Activated CD4-positive, alpha-beta T cell treated with anti-CD3 and anti-CD28 coated beads, Interleukin-2, Interleukin-6, amounts not matched to agents 100 ng/mL and 50 ng/mL, durations not matched to agents 16 hours and 8 hours (primary cell): Measurements from ENCODE around the gene LRRC7.

ENCODE experiments used
- DNase-seq: peaks from one replicate; pipeline ENCODE4 v3.0.0-alpha.2; 2020

LRRC7 gene

GRCh38 chr1:69592341-69592740 is 24.6 kb downstream of the LRRC7 start:
- no peak for DNase-seq

- no peak for DNase-seq
These were observed 27.8 kb downstream of the LRRC7 start for GRCh38 chr1:69595486-69595885.

GRCh38 chr1:69611316-69611715 is 43.6 kb downstream of the LRRC7 start:
- DNase-seq: no peak

- DNase-seq: no peak
These were observed 45.7 kb downstream of the LRRC7 start for GRCh38 chr1:69613414-69613813.

- no peak for DNase-seq
These were observed 71.0 kb downstream of the LRRC7 start for GRCh38 chr1:69638673-69639072.

- no peak for DNase-seq
These were observed 71.4 kb downstream of the LRRC7 start for GRCh38 chr1:69639159-69639558.

GRCh38 chr1:69643266-69643665 is 75.5 kb downstream of the LRRC7 start:
- no peak for DNase-seq

GRCh38 chr1:69645477-69645876 is 77.8 kb downstream of the LRRC7 start:
- no peak for DNase-seq

- no peak for DNase-seq
These were observed 80.8 kb downstream of the LRRC7 start for GRCh38 chr1:69648486-69648885.

GRCh38 chr1:69649383-69649990 is 81.8 kb downstream of the LRRC7 start:
- no peak for DNase-seq

- DNase-seq: no peak
These were observed 83.1 kb downstream of the LRRC7 start for GRCh38 chr1:69650779-69651178.

GRCh38 chr1:69651656-69652055 is 83.9 kb downstream of the LRRC7 start:
- DNase-seq: no peak

- no peak for DNase-seq
These were observed 90.2 kb downstream of the LRRC7 start for GRCh38 chr1:69657971-69658370.

GRCh38 chr1:69661686-69662085 is 94.0 kb downstream of the LRRC7 start:
- no peak for DNase-seq

GRCh38 chr1:69662321-69662720 is 94.6 kb downstream of the LRRC7 start:
- DNase-seq: no peak

- DNase-seq: no peak
These were observed 103.8 kb downstream of the LRRC7 start for GRCh38 chr1:69671363-69672010.

- DNase-seq: no peak
These were observed 105.6 kb downstream of the LRRC7 start for GRCh38 chr1:69673321-69673720.

GRCh38 chr1:69679965-69680364 is 112.2 kb downstream of the LRRC7 start:
- no peak for DNase-seq

GRCh38 chr1:69686367-69686984 is 118.8 kb downstream of the LRRC7 start:
- no peak for DNase-seq

- no peak for DNase-seq
These were observed 120.5 kb downstream of the LRRC7 start for GRCh38 chr1:69688193-69688592.

GRCh38 chr1:69691179-69691578 is 123.5 kb downstream of the LRRC7 start:
- no peak for DNase-seq

GRCh38 chr1:69693921-69694675 is 126.4 kb downstream of the LRRC7 start:
- DNase-seq: no peak

- no peak for DNase-seq
These were observed 129.6 kb downstream of the LRRC7 start for GRCh38 chr1:69697340-69697739.

- no peak for DNase-seq
These were observed 133.0 kb downstream of the LRRC7 start for GRCh38 chr1:69700770-69701169.
